Measurements from ENCODE around the gene PIP5K1C. TPM values are rescaled to one million over a fixed set of nuclear protein-coding genes. Genes with fewer than 3 reads are reported as not detected.

Gene PIP5K1C
- total RNA-seq, 1 donor from 2014 or later = 40.1 TPM

- Mint-ChIP-seq H3K27ac (ENCODE audit: unreplicated experiment) (no peak overlapping the region), H3K4me3 (no peak overlapping the region), H3K4me1 (no peaks in the 10 kb centered on the region), H3K27me3 (ENCODE audit: low read depth) (no peaks in the 10 kb centered on the region), H3K36me3 (ENCODE audit: low read depth) (no peaks in the 10 kb centered on the region), H3K9me3 (no peaks in the 10 kb centered on the region)
- DNase-seq (ENCODE audit: low read depth, low spot score) = no peak
- TF ChIP-seq CTCF (conservative IDR thresholded peaks at IDR 0.05) = no peak
Observed at GRCh38 chr19:3658004-3658869, 42.0 kb downstream of the PIP5K1C start.

- TF ChIP-seq CTCF (conservative IDR thresholded peaks at IDR 0.05) = no peak
- no peak for DNase-seq (ENCODE audit: low read depth, low spot score)
- Mint-ChIP-seq H3K27ac (ENCODE audit: unreplicated experiment) (no peak overlapping the region), H3K36me3 (ENCODE audit: low read depth) (no peaks in the 10 kb centered on the region), H3K27me3 (ENCODE audit: low read depth) (no peaks in the 10 kb centered on the region), H3K4me1 (no peaks in the 10 kb centered on the region), H3K9me3 (no peaks in the 10 kb centered on the region), H3K4me3 (no peak overlapping the region)
Observed at GRCh38 chr19:3657395-3657769, 42.9 kb downstream of the PIP5K1C start.

- no peak overlapping the region for H3K27ac Mint-ChIP-seq (ENCODE audit: unreplicated experiment)
- H3K4me3 Mint-ChIP-seq = no peak overlapping the region
- no peak for TF ChIP-seq CTCF (conservative IDR thresholded peaks at IDR 0.05)
- no peaks in the 10 kb centered on the region for H3K4me1 Mint-ChIP-seq
- DNase-seq (ENCODE audit: low read depth, low spot score) = no peak
- no peaks in the 10 kb centered on the region for H3K9me3 Mint-ChIP-seq
- no peaks in the 10 kb centered on the region for H3K27me3 Mint-ChIP-seq (ENCODE audit: low read depth)
- H3K36me3 Mint-ChIP-seq (ENCODE audit: low read depth) = no peaks in the 10 kb centered on the region
Observed at GRCh38 chr19:3656747-3657394, 43.4 kb downstream of the PIP5K1C start.

GRCh38 chr19:3656073-3656746, 44.1 kb downstream of the PIP5K1C start:
- no peak overlapping the region for H3K4me3 Mint-ChIP-seq
- DNase-seq (ENCODE audit: low read depth, low spot score) = no peak
- no peak overlapping the region for H3K27ac Mint-ChIP-seq (ENCODE audit: unreplicated experiment)
- H3K36me3 Mint-ChIP-seq (ENCODE audit: low read depth) = no peaks in the 10 kb centered on the region
- no peak for TF ChIP-seq CTCF (conservative IDR thresholded peaks at IDR 0.05)
- no peaks in the 10 kb centered on the region for H3K27me3 Mint-ChIP-seq (ENCODE audit: low read depth)
- no peaks in the 10 kb centered on the region for H3K9me3 Mint-ChIP-seq
- no peaks in the 10 kb centered on the region for H3K4me1 Mint-ChIP-seq

- Mint-ChIP-seq H3K36me3 (ENCODE audit: low read depth) (no peaks in the 10 kb centered on the region), H3K27ac (ENCODE audit: unreplicated experiment) (no peak overlapping the region), H3K4me1 (no peaks in the 10 kb centered on the region), H3K9me3 (no peaks in the 10 kb centered on the region), H3K27me3 (ENCODE audit: low read depth) (no peaks in the 10 kb centered on the region), H3K4me3 (no peak overlapping the region)
- no peak for TF ChIP-seq CTCF (conservative IDR thresholded peaks at IDR 0.05)
- DNase-seq (ENCODE audit: low read depth, low spot score) = no peak
Observed at GRCh38 chr19:3655402-3656072, 44.7 kb downstream of the PIP5K1C start.

All from neural crest cell (in vitro differentiated cells).